ENCODE results near the gene IGFN1. TPM values are rescaled to one million over a fixed set of nuclear protein-coding genes. Genes with fewer than 3 reads are reported as not detected.

The IGFN1 gene
- total and polyA plus RNA-seq, 2 of the 8 experiments (the other 6 are each of a cell fraction or from before 2014, with no cell fraction given), result not detected

DNA sequence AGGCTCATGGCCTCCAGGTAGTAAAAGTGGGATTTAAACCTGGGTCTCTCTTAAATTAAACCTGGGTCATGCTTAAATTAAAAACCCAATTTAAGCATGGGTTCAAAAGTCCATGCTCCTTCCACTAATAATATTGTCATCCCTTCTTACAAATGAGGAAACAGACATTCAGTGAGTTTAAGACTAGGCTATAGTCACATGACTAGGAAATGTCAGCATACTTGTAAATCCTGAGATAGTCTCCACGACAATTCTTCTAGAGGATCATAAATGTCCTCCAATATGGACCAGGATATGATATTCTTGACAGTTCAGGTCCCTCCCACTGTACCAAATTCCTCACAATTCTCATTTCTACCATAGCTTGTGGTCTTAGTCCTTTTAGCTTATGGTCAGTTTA lies 10.5 kb upstream of the IGFN1 start (continued):
- TF ChIP-seq, protein P1, sequence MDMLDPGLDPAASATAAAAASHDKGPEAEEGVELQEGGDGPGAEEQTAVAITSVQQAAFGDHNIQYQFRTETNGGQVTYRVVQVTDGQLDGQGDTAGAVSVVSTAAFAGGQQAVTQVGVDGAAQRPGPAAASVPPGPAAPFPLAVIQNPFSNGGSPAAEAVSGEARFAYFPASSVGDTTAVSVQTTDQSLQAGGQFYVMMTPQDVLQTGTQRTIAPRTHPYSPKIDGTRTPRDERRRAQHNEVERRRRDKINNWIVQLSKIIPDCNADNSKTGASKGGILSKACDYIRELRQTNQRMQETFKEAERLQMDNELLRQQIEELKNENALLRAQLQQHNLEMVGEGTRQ (IDR thresholded peaks at IDR 0.05; ENCODE audit: low read length), result no peak
- TF ChIP-seq CBX5 (IDR thresholded peaks at IDR 0.05; ENCODE audit: low read depth, low read length) (no peak), PHF8 (conservative IDR thresholded peaks at IDR 0.05; ENCODE audit: low read depth, low read length) (no peak), ZNF274 (IDR thresholded peaks at IDR 0.05; ENCODE audit: borderline replicate concordance, extremely low read depth, low read length) (no peak), HDAC2 (IDR thresholded peaks at IDR 0.05; ENCODE audit: borderline replicate concordance in 1 of 2, low read depth in 2 of 2, low read length in 2 of 2) (no peak), NRF1 (IDR thresholded peaks at IDR 0.05; ENCODE audit: low read depth, low read length) (no peak), CBX8 (IDR thresholded peaks at IDR 0.05; ENCODE audit: borderline replicate concordance, low read depth, low read length) (no peak), TAF1 (IDR thresholded peaks at IDR 0.05; ENCODE audit: low read depth, low read length) (no peak)

All from H1 (cell line).